GM18858 (cell line): ENCODE data around the gene SMYD3.

Experiments
- ATAC-seq: cut with Tn5 transposase; IDR thresholded peaks from one replicate; pipeline ENCODE4 v1.9.1; 2021; ENCODE audit not compliant: unreplicated experiment

Gene SMYD3

DNA sequence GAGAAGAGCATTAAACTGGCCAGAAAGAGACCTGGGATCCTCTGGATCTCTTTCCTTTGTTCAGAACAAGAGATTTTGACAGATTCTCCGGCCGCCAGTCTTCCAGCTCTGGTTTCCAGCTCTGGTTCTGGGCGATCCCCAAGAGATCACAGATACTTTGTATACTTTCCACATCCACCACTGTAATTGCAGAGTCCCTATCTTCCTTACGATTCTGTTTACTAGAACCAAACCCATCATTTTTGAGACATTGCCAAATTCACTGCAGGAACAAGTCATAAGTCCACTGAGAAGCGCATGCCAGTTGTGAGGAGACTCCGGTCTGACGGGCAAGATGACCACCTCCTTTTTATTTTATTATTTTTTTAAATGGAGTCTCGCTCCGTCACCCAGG is 505.2 kb downstream of the SMYD3 start:
- no peak for ATAC-seq

DNA sequence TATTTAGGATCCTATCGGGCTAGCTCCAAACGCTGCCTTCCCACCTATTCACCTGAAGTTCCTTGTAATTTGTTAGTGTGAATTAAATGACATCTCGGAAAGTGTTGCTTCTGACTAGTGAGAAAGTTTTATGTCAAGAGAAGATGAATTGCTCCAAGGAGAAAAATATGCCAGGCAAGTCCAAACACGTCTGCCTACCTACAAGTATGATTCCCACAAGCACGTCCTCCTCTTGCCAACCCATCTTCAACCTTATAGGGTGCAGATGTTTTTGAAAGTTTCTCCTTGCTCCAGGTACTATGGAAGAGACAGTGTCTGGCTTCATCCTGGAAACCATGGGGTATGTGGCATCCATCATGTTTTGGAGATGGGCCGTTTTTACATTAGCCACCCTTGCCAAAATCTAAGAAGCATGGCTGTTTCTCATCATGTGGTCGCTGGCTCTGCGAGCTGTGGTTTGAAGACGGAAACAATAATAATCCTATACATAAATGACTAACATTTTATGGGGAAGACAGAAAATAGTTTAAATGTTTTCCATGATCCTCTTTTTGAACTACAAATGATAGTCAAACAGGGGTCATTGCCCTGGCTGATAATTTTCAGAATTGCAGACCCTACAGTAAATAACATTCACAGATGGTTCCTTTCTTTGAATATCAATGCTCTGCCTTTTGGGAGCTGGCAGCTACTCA is 505.8 kb downstream of the SMYD3 start:
- no peak for ATAC-seq

DNA sequence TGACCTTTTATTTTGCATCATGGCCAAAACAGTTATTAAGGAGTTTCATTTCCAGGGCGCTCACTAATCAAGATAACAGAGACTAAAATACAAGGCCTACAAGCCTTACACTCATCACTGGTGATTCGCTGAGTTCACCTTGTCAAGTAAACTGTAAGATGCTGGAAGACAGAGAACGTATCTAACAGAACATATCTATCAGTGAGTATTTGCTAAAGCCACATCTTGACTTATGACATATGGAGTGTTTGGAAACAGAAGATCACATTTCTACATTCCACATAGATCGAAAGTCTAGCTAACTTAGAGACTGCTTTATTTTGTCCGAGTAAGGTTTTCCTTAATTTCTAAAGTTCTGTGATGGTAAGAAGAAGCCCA is 506.5 kb downstream of the SMYD3 start:
- ATAC-seq, result no peak

DNA sequence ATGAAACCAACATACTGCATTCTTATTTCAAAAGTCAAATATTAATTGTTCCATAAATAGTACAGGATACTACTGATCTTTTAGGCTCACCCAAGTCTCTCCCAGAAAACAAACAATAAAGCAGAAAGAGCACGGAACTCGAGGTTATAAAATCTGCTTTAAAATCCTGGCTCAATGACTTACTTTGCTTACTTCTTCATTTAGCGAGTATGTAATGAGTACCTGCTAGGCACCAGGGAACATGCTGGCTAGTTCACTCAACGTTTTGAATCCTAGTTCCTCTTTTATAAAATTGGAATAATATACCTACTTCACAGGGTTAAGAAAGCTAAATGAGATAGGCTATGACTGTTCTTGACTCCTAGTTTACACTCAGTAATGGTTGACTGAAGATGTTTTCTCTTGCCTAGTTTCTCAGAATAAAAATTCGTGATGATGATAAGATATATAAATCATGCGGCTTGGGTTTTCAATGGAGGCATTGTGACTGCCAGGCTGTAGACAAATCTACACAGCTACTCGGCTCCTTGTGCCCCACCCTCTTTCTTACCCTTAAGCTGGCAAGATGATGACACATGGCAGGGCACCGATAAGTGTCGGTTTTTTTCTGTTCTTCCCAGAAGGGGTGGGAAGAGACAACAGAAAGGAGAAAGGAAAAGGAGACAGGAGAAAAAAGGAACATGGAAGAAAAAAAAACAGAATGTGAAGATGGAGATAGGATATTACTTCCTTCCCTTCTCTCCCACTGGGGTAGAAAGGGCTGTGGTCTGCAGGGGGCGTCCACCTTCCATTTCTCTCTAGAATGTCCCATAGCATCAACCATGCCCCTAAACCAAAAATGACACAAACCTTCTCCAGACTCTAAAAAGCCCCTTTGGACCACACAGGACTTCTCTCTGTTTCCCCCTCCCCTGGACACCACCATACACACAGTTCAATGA is 507.1 kb downstream of the SMYD3 start:
- ATAC-seq, result peak; percentile 90

DNA sequence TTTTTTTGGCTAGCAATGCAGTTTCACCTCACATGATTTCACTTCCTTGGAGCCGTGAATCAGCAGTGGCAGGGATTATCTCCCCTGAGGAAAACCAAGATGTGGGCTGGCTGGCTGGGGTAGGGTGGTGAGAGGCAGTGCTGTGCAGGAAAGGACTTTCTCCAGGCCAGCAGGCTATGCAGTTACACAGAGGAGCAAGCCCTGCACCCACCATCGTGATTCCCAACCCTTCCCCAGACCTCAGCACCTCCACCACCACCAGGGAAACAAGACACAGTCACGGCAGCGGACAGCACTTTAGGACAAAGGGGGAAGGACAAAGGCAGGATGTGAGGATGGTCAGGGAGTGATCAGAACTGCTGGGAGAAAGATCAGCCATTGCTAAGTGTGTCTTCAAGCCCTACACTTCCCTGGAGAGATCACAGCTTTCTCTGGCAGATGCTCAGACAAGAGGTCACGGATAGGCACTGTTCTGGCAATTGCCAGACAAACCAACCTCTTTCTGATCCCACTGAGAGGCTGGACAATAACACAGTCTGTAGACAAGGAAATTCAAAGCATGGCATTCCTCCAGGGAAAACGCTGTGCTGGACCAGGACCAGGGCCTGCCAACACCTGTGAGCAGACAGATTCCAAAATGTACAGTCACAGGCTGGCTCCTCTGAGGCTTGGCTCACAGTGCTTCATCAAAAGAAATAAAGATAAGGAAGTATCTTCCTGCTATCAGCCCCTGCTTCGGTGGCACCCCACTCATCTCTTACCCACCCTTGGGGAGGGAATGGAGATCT is 509.4 kb downstream of the SMYD3 start:
- ATAC-seq, result no peak

DNA sequence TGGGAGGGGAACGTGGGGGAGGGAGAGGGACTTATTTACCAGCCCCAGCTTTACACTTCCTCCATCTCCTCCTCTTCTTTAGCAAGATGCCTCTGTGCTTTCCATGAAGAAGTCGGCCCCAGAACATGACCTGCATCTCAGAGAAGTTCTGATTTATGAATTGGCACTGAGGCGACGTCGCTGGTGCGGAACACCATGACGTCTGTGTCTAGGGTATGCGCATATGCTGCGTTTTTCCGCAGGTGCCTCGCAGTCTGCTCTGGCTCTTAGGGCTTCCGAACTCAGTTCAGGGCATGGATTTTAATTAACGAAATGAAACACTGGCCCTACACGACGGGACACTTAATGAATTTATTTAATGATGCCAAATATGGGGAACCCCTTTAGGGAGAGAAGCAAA is 510.3 kb downstream of the SMYD3 start:
- no peak for ATAC-seq

DNA sequence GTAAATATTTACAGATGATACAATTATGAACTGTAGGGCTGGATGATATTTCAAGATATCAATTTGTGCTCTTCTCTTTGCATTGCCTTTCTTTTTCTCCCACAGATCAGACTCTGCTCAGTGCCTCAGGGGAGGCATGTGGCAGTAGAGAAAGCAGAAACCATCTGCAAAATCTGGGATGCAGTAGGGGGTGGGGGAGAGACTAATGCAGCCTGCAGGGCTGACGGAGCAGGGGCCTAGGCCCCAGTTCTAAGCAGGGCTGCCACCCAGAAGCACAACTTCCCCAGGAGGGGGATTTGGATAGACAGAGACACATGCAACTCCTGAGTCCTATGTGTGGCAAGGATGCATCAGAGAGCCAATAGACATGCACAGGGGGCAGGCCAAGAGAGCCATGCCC is 511.6 kb downstream of the SMYD3 start:
- ATAC-seq, result no peak

DNA sequence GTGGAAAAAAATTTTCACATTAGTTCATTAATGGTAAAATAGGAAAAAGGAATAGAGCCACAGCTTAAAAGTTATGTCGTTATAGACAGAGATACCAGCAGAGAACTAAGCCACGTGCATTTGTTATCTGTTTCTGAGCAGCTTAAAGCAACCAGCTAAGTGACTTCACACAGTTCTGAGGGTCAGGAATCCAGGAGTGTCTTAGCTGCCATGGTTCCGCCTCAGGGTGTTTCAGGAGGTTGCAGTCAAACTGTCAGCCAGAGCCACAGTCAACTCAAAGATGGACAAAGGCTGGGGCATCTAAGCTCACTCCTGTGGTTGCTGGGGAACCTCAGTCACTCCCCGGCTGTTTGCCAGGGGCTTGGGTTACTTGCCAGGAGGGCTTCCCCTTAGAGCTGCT is 515.8 kb downstream of the SMYD3 start:
- ATAC-seq, result no peak

DNA sequence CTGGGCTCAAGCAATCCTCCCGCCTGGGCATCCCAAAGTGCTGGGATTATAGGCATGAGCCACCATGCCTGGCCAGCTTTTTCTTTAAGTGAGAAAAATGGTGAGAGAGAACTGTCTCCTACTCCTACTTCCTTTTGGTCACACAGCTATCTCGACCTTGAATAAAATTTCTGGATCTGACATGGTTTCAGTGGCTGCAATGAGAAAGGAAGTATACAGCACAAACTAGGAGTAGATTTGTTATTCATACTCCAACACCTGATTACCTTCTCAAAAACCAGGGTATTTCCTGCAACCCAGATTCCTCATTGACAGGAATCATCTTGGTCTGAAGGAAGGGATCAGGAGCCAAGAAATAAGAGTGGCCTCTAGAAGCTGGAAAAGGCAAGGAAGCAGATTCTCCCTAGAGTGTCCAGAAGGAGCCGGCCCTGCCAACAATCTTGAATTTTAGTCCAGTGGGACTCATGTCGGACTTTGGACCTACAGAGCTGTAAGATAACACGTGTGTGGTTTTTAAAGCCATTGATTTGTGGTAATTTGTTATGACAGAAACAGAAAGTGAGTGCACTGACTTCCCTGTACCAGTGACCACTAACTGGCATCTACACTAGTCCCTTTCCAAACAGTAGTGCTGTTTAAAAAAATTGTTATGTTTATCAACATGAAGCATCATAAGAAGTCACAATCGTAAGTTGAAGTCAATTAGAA is 516.6 kb downstream of the SMYD3 start:
- ATAC-seq, result peak; percentile 58

DNA sequence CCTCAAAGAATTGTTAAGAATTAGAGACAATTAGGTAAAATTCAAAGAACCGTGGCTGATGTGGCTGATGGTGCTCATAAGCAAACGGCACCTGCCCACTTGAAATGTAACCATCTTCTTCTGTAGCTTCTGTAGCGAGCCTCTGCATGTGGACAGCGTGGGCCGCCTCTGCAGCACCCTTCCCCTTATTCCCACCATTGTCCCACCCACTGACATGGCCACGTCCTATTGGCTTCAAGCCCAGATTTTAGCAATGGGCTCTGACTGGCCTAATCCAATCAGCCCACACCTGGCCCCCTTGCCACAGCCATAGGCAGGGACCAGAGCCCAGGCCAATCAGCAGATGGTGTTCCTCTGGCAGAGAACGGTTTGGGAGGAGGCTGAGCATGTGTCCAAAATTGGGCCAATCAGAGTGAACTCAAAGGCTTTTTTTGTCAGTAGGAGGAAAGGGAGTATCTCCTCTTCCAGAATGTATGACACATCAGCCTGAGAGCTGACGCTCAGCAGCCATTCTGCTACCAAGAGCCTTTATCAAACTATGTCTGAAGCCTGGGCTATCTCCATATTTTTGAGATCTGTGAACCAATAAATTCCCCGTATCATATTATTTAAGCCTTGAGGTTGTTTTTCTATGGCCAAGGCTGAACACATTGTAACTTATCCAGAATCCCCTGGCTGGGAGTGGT is 518.5 kb downstream of the SMYD3 start:
- no peak for ATAC-seq

DNA sequence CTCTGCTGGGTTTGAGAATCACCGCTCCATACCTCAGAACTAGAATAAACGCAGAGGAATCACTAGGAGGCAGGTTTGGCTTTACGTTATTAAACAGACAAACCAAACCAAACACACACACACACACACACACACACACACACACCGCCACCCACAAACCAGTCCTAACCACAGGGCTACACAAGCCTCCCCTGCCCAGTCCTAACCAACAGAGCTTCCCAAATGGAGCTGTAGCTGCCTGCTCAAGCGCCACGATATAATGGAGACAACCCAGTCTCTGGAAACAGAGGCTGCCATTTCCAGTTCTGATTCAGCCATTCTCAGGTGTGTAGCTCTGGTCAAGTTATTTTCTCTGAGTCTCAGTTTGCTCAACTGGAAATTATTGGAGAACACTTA is 519.1 kb downstream of the SMYD3 start:
- ATAC-seq, result no peak

DNA sequence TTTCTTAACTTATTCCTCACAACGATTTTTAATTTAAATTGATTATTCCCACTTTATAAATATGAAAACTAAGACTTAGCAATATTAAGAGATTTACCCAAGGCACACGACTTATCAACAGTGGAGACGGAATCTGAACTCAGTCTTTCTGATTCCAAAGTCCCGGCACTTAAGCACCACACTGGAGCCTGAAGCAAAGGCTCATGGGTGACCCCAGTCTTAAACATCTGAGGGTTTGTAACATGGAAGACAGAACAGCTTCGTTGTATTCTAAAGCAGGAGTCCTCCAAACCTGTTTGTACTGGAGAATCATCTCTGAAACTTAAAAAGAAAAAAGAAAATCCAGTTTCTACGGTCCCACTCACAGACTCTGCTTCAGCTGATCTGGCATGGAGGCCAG is 519.5 kb downstream of the SMYD3 start:
- no peak for ATAC-seq

DNA sequence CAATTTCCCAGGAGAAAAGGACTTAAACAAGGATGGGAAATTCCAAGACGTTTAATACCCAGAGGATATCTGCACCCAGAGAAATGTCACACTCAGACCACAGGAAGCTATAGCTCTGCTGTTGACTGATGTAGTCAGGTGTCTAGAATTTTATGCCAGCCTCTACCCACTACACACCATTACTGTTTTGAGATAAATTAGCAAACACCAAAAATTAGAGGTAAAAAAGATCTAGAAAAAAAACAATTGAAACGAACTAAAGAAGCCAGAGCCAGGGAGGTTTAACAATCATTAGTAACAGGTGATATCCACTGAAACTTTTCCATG is 519.9 kb downstream of the SMYD3 start:
- no peak for ATAC-seq

DNA sequence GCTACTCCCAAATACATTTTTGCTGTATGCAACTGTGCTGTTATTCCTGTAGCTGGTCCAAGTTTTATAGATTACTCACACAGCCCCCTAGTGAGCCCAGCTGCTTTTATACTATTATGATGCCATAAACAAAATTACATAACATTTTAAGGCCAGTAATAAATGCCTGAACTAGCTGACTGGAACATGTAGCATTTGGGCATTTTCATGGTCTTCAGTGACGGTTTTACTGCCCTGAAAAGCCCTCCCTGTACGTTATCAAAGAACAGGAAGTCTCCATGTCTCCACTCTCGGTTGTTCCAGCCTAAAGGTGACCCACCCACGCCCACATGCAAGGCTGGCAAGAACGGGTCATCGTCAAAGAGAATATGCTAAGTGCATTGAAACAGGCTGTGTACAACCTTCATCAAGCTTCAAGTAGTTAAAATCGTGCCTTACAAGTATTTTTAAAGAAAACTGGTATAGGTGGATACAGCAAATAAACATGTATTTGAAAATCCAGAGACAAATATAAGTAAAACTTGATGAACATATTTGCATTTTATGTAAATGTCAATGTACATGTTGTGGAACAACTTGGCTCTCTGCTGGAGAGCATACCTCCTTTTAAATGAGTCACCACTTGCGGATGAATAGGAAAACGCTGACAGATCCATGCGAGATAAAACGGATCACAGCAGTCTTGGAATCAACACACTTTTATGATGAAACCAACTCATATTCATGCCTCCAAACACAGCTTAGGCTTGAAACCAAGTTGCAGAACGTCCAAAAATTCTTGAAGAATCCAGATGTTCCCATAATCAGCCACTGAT is 520.5 kb downstream of the SMYD3 start:
- ATAC-seq, result no peak

DNA sequence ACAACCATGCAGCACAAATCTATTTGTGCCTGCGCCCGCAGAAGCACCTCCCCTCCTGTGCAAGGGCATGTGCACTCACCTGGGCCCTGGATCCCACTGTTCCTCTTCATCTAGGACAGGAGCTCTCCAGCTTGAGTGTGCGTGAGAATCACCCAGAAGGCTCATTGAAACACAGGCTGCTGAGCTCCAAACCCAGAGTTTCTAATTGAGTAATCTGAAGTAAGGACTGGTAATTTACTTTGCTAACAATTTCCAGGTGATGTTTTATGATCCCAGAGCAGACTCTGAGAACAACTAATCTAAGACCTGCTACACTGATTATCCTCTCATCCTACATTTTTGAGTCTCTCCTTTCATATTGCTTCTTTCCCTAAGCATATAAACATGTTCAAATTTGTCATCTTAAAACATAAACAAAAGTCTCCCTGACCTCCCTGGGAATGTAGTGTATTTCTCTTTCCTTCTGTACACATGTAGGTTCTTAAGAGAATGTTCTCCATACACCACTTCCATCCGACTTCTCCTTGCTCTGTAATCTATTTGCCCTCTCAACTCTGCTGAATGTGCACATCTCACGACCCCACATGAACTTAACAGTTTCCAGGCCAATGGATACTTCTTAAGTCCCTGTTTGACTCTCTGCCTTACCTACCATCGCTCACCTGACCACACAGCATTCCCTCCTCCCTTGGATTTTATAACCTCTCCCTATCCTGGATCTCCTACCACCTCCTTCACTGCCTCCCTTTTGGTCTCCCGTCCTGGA is 522.5 kb downstream of the SMYD3 start:
- no peak for ATAC-seq

DNA sequence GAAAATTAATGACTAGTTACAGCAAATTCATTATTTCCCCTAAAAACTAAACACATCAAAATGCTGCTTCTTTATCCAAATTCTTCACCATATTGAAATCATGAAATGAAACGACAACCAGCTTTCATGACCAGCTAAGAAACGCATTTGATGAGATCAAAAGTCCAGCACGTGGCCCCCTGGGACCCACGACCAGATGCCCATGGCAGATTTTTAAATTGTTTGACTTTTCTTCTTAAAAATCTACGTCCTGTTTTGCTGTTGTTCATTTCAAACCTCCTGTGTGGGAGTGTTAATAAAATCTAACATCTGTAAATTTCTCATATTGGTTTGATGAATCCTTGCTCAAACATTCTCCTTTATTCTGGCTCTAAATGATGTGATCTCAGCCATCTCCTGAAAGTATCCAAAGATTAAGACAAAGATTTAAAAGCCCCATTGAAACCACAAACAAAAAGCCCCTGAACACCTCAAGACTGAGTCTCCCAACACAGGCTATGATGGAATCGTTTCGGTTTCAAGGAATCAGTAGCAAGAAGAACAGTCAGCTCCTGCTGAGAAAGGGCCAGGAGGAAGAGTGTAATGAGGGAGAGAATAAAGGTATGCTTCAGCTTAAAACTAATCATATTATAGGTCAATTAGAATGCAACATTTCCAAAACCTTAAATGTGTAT is 523.6 kb downstream of the SMYD3 start:
- ATAC-seq, result no peak

DNA sequence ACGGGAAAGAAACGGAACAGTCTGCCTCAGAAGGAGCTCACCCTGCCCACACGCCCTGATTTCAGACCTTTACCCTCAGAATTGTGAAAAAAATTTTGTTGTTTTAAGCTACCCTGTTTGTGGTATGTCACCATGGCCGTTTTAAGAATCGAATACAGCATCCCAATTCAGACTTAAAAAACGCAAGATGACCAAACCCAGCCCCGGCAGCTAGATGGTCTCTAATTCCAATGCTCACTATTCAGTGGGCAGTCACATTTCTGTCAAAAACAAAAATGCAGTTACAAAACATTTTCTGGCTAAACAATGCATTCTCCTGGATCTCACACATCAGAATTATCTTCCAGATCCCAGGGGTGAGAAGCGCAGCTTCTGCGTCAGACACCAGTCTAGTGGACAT is 527.5 kb downstream of the SMYD3 start:
- ATAC-seq, result no peak

DNA sequence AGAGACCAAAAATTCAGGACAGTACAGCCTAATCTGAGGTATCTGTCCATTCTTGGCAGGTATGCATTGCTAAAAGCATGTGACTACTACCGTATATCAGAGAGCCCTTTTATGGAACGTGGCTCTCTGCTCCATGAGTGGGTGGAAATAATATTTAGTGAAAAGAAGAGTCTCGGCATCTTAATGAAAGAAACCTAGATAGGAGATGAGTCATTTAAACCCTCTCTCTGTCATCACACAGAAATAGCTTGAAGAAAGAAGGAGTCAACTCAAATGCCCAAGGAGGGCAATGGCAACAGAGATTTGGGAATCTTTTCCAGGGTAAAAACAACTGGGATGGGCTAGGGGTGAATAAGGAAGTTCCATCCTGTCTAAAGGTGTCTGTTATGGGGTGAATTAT is 528.2 kb downstream of the SMYD3 start:
- ATAC-seq, result no peak

DNA sequence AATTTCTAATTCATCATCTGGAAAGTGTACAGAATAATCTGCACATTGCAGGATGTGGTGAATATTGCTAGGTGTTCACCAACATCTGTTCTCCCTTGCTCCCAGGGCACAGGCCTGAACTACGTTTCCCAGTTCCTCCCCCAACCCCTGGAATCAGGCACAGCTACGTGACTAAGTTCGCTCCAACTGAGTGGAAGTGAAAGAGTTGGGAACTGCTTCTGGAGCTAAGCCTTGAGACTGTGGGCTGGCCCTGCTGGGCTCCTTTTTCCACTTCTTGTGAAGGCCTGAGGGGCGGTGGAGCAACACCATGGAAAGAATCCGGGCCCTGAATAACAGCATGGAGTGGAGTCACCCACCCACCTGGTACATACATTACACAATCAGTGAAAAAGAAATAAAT is 534.6 kb downstream of the SMYD3 start:
- no peak for ATAC-seq
